HG03575 (cell line): ENCODE measurements around the gene ZDHHC14.

Experiments
- ATAC-seq: cut with Tn5 transposase; IDR thresholded peaks from one replicate; pipeline ENCODE4 v1.9.1; 2021; ENCODE audit not compliant: unreplicated experiment, insufficient number of reproducible peaks, low FRiP score; ENCODE audit errors: extremely low read depth

The ZDHHC14 gene

DNA sequence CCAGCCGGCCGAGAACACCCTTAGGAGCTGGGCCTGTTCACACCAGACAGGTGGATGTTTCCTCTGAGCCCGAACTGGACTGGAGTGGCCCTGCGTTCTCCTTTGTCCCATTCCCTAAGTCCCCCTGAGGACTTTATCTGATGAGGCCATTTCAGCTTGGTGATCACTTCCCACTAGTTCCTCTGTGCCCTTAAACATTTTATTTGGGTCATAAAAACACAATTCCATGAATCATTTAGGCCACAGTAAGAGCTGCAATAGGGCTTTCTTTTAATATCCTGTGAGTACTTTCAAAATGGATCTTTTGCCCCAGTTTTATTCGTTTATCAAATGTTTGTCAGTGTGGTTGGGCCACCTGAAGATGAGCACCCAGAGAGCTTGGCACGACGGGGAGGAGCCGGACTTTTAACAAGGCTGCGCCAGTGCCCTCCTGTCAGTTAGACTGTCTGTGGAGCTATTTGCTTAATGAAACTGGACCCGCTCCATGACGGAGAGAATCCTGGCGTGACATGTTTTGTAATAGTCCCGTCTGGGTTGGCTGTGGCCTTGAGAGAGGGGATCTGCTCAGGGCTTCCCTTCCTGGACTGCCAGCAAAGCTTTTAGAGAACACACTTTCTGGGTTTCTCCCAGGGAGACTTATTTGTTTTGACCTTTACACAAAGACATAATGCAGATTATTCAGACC is 53.5 kb downstream of the ZDHHC14 start:
- no peak for ATAC-seq

GRCh38 chr6:157436219-157436943 is 55.4 kb downstream of the ZDHHC14 start:
- no peak for ATAC-seq

DNA sequence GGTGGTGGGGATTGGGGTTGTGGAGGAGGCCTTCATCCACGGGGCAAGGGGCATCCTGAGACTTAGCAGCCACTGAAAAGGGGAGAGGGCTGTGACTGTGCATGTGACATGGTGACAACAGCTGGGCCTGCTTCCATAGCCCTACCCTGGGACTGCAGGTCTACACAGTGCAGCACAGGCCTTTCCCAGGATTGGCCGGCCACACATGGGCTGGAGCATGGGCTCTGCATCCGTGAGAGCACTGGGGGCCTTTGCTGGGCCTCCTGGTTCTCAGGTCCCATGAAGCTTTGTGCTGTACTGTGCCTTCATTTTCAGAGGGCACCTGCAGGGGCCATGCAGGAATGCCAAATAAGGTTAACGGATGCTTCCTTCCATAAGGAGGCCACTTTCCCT is 56.0 kb downstream of the ZDHHC14 start:
- ATAC-seq, result no peak

GRCh38 chr6:157438611-157439111 is 57.7 kb downstream of the ZDHHC14 start:
- no peak for ATAC-seq

GRCh38 chr6:157440171-157440570 is 59.2 kb downstream of the ZDHHC14 start:
- ATAC-seq, result no peak

- ATAC-seq, result no peak
Observed at GRCh38 chr6:157442291-157442690, 61.3 kb downstream of the ZDHHC14 start.

DNA sequence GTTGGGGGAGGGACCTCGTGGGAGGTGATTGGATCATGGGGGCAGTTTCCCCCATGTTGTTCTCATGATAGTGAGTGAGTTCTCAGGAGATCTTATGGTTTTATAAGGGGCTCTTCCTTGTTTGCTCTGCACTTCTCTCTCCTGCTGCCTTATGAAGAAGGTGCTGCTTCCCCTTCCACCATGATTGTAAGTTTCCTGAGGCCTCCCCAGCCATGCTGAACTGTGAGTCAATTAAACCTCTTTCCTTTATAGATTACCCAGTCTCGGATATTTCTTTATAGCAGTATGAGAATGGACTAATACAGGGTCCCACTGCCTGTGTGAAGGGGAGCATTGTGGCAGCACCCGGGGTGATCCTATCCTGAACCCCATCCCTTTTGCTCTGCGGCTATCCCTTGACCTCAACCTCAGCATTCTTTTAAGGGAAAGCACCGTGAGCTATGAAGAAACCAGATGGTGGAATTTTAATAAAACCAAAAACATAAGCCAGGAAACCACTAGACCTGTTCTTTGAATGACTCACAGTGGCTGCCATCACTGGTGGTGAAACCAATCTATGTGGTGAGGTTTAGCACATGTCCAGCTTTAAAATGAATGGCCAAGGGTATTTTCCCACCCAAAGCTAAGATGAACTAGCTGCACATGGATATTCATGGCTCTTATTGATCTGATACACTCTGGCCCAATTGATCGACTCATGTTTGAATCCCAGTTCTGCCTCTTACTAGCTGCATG is 62.2 kb downstream of the ZDHHC14 start:
- no peak for ATAC-seq

DNA sequence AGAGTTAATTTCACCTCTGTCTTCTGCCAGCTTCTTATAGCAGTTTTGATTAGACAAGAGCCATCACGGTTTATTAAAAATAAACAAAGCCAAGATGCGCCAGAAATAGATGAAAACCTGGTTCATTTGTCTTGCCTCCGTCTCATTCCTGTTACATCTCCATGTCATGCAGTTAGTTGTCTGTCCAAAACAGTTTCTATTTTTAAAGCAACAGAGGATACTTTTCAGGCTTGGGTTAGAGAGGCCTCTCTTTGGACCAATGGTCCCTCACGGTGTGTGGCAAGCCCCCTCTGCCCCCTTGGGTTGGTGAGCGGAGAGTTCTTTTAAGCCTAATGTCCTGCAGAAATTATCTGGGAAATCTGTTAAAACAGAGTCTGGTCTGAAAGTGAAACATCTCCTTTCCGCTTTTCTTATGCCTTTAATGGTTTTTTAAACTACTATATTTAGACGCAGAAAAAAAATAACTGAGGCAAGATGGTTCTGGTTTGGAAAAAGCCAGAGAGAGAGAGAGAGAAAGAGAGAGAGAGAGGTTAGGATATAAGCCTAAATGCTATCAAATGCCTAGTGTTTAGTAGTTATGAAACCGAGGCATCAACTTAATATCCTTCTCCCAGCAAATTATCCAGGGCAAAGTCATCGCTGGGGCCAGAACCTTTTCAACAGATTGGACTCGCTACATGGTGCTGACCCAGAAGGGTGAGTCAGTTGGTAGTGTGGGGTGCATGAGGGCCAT is 64.5 kb downstream of the ZDHHC14 start:
- ATAC-seq, result no peak

DNA sequence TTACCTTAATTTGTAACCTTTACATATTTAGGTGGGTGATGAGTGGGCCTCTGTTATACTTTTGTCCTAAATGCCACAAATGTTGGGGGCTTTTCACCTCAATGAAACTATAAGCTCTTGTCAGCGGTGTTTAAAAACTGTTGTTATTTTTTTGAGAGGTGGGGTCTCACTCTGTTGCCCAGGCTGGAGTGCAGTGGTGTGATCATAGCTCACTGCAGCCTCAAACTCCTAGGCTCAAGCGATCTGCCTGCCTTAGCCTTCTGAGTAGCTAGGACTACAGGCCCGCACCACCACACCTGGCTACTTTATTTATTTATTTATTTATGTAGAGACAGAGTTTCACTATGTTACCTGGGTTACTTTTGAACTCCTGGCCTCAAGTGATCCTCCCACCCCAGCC is 66.7 kb downstream of the ZDHHC14 start:
- ATAC-seq, result no peak

DNA sequence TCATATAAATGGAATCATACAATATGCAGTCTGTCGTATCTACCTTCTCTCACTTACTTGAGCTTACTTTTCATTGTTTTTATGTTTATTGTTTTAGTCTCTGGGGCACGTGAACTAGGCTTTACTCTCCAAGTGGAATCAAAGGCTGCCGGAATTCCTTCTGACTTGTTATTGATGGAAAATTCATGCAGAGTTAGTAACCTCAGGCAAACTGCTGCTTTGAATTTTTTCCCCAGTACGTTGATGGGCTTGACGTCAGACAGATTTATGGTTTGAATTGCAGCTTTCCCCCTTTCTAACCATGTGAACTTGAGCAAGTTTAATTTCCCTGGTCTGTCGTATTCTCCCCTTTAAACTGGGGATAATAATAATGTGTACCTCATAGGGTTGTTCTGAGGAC is 68.6 kb downstream of the ZDHHC14 start:
- ATAC-seq, result no peak

DNA sequence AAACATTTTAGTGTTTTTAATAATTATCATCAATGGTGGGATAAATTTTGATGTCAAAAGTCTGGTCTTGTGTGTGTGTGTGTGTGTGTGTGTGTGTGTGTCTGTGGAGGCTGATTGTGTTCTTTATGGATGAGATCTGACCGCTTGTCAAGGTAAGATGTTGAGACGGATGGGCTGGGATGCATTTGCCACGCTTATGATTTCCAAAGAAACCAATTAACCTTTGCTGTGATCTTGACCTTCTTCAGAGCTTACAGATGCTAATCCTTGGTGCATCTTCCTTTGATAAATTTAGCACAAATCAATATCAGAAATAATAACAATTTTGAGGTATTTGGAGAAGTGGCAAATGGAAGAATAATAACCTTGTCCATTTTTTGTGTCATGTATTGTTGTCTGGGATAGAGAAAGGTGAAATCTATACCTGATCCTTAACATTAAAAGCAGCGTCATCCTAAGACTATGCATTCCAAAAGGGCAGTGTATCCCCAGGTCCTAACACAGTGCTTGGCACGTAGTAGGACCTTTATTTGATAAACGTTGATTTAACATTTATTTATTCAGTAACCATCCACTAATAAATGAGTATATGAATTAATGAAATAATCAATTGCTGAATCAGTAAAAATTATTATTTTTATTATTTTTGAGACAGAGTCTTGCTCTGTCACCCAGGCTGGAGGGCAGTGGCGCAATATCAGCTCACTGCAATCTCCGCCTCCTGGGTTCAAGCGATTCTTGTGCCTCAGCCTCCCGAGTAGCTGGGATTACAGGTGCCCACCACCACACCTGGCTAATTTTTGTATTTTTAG is 70.1 kb downstream of the ZDHHC14 start:
- ATAC-seq, result no peak

DNA sequence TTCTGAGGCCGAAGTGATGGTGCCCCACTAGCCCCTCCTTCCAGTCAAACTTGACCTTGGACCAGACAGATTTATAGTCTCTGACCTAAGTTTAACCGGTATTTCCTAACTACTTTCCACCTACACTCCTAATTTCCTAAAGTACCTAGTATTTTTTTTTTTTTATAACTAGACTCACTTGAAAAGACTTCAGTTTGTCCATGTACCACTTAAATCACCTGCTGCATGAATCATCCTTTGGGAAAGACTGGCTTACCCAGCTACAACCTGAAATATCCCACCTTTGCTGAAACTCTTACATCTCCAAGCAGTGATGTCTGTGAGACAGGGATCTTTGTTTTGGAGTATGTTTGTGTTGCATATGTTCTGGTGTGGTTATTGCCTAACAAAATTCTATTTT is 71.1 kb downstream of the ZDHHC14 start:
- no peak for ATAC-seq

DNA sequence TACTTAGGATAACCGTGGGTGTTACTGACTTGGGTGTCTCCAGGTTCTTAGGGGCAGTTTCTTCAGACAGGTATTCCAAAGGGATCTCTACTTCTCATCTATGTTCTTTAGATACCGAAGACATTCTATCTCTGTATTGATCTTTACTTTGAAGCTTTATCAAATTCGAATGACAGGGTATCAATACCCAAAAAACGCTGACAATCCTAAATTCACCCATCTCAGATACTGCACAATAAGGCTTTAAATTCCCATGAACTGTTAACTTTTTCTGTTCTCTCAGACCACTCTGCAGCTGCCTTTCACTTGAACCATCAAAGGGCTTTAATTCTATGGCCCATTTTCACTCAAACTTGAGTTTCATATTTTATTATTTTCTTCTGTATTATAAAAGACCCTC is 72.1 kb downstream of the ZDHHC14 start:
- ATAC-seq, result no peak

DNA sequence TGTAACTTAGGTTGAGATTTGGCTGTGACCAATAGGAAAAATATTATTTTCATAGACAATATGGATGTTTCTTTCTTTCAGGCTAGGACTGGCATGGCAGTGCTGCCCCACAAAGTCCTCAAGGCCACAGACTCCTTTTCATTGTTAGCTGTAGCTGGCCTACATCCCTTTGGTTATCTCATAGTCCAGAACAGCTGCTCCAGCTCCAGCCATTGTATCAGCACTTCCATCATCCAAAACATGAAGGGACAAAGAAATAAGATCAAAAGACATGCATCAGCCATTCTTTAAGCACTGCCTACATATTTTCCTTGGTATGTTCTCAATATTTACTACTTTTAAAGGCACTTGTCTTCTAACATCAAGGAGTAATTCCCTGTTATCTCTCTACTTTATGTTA is 73.0 kb downstream of the ZDHHC14 start:
- ATAC-seq, result no peak

GRCh38 chr6:157454762-157455714 is 74.0 kb downstream of the ZDHHC14 start:
- ATAC-seq, result no peak

- no peak for ATAC-seq
Observed at GRCh38 chr6:157455731-157456523, 74.9 kb downstream of the ZDHHC14 start.

DNA sequence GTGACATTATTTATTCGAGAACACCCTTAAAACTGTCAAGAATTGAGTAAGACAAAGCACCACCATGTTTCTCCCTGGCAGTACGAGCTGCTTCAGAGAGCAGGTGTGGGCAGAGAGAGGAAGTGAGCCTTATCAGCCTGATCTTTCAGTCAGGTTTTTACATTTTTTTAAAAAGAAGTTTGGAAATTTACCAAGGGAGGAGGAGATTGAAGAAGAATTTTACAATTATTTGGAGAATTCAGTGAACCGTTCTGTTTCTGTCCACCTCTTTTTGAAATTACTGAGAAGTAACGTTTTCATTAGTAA is 75.5 kb downstream of the ZDHHC14 start:
- no peak for ATAC-seq
